ENCODE data around the gene ELAPOR2.

DNA sequence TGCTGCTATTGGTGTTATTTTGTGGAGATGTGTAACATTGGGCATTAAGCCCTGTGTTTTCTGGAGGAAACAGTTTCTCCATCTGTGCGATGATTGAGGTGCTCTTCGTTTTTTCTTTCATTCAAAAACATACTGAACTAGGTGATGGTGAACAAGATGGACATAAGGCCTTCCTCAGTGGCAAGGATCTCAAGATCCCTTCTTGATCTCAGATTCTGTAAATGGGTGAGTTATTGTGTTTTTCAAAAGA, 759 bp upstream of the ELAPOR2 start:
- no peak for TF ChIP-seq EZH2 (optimal IDR thresholded peaks at IDR 0.05; ENCODE audit: low read depth, low read length)
- TF ChIP-seq, protein P1, sequence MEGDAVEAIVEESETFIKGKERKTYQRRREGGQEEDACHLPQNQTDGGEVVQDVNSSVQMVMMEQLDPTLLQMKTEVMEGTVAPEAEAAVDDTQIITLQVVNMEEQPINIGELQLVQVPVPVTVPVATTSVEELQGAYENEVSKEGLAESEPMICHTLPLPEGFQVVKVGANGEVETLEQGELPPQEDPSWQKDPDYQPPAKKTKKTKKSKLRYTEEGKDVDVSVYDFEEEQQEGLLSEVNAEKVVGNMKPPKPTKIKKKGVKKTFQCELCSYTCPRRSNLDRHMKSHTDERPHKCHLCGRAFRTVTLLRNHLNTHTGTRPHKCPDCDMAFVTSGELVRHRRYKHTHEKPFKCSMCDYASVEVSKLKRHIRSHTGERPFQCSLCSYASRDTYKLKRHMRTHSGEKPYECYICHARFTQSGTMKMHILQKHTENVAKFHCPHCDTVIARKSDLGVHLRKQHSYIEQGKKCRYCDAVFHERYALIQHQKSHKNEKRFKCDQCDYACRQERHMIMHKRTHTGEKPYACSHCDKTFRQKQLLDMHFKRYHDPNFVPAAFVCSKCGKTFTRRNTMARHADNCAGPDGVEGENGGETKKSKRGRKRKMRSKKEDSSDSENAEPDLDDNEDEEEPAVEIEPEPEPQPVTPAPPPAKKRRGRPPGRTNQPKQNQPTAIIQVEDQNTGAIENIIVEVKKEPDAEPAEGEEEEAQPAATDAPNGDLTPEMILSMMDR (IDR thresholded peaks at IDR 0.05; ENCODE audit: low read length), result no peak
- no peak for TF ChIP-seq EZH2phosphoT487 (IDR thresholded peaks at IDR 0.05; ENCODE audit: low read length)
